Kasumi-1 (cell line): Measurements from ENCODE around the gene TMED4.
"Not testable (repeated sequence)": the region's sequence is repeated elsewhere in the genome, so short reads cannot be mapped to it uniquely, and the experiment has no call there.

ENCODE experiments used
- DNase-seq, 2 experiments: peaks; one replicate each; lab custom pipeline; 2025; lab: John Stamatoyannopoulos, UW

Gene TMED4

GRCh38 chr7:44568771-44569560 is 13.1 kb downstream of the TMED4 start:
- DNase-seq = no peak

DNA sequence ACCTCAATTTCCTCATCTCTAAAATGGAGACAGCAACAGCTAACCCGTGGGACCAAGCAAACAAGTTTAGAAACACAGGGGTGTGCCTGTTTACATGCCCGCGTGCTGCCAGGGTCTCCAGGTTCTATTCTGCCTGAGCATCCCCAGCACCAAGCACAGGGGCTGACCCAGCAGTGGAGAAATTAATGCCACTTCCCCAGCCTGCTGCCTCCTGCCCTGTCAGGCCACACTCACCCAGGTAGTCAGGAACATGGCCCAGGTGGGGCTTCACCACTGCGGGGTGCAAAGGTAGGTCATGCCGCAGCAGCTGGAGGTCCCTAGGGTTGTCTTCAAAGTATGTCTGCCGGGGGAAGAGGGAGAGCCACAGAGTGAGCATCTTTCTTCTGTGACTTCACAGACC is 14.1 kb downstream of the TMED4 start:
- DNase-seq = no peak

DNA sequence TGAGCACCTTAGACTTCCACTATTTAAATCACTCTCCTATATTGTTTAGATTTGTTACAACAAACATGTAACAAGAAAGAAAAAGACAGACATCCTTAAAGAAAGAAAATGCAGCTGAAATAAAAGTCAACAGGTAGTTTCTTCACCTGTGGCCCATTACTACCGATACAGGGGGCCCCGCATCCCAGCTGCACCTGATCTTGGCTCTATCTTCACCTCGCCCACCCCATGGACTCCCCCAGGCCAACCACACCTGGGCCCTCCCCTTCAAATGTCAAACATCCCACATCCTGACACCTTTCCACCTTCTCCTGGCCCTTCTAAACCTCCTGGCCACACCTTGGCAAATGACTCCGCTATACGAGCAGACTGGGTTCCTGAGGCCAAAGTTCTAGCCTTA is 15.4 kb downstream of the TMED4 start:
- no peak for DNase-seq

DNA sequence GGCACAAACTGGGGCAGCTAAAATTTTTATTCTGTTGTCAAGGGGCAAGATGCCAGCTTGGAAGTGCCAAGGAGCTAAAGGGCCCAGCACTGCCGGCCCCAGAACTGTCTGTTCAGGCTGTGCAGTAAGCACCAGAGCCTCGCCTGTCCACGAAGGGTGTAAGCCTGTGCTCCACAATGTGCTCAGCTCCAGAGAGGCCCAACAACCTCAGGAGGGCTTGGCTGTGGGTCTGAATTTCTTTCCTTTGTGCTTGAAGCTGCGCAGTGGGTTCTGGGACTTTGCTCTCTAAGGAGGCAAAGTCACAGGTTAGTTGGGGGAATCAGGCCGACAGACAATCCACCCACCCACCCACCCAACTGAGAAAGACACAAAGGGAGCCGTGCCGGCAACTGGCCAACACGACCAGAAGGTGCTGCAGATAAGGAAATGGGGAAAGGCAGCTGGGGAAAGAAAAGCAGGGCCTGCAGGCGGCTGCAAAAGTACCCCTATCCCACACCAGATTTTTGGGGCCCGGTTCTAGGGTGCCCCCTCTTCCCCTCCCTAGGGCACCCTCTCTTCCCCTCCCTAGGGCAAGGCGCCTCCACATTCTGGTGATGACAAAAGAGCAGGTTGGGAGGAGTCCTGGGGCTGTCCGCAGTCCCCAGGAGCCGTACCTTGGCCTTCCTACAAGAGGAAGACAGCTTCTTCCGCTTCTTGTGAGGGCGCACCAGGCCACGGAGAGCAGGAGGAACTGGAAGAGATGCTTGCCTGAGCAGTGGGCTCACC is 16.1 kb downstream of the TMED4 start:
- peak in 1 of 2 experiments; percentile 27 for DNase-seq

DNA sequence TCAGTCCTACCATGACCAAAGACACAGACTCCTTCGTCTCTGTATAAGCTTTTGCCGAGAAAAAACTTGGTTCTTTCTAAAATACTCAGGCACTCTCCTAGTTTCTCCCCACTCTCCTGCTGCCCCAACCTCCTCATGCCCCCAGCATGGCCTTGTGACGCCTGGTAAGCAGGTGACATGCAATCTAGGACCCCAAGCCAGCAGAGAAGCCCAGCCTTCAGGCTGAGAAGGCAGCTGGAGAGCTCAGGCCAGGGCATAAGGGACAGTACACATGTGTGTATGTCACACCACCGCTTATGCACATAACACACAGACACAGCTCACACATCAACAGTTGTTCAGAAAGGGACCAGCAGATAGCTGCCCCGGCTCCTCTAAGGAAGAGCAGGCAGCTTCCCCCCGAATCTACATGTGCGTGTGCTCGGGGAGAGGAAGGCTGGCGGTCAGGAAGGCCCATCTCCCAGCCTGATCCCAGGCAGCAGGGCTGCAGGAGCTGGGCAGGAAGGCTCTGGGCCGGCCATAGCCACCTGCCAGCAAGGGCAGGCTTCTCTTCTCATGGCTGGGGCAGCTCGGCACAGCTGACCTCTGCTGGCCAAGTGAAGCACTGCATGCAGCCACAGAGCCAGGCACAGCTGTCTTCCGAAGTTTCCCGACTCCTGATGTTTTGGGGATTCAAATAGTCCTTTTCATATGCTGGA is 16.8 kb downstream of the TMED4 start:
- peak; percentile 72 to 75 for DNase-seq

DNA sequence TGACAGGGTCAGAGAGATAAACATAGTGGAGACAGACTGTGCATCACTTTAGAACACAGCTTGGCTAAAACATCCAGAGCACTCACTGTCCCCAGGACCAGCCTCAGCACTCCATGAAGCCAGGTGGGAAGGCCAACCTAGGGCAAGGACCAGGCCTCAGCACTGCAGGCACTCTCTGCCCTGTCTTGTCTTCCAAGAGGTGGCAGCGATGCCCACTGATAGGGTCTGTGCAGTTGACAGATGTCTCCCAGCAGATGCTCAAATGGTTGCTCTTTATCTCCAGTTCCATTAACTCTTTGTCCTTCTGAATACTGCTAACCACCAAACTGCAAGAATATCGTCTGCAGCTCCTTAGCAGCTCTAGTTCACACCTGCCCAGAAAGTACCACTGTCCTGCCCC is 17.4 kb downstream of the TMED4 start:
- DNase-seq = no peak

DNA sequence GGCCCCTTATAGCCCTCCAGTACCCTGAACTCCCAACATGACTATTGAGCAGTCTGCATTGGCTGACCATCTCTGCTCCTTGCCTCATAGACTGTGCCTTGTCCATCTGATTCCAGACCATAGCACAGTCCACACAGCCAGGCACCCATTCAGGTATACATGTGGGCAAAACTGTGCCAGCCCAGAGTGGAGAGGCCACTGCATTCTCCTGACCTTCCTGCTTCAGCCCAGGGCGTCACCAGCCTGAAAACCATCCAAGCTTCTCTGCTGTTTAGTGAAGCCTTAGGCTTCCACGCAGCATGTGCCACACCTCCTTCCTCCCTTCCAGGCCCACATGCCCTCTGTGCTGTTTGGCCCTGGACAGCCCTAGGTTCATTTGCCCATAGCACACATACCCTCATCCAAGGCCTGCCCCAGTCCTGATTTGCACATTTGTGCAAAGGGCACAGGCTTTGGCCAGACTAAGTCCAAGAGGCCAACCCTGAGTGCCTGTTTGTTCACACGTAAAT is 18.8 kb downstream of the TMED4 start:
- DNase-seq = no peak

- not testable (repeated sequence) for DNase-seq
Observed at GRCh38 chr7:44562622-44562962, 19.4 kb downstream of the TMED4 start.

DNA sequence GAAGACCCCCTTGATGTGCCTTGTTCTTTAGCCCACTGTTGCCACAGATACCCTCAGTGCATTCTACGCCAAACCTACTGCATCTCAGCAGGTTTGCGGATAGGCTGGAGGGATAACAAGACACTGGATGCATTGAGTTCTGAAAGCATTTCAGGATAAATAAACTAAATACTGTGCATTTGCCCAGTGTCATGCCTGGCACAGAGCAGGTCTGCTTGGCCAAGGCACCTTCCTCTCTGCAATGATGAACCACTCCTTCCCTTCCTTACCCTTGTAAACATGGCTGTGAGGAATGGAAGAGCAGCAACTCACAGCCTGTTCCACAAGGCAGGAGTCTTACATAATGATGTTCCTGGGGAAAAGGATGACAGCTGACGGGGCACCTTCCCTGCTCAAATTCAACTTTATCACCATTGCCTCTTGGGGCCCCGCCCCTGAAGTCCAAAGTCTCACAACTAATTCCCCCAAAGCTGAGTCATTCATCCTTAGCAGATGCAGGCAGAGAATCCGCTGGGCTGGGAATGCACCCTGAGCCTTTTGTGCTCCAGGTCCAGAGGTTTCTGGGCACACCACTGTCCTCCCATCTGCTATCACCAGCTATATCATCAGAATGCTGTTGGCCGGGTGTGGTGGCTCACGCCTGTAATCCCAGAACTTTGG is 19.9 kb downstream of the TMED4 start:
- DNase-seq = no peak

DNA sequence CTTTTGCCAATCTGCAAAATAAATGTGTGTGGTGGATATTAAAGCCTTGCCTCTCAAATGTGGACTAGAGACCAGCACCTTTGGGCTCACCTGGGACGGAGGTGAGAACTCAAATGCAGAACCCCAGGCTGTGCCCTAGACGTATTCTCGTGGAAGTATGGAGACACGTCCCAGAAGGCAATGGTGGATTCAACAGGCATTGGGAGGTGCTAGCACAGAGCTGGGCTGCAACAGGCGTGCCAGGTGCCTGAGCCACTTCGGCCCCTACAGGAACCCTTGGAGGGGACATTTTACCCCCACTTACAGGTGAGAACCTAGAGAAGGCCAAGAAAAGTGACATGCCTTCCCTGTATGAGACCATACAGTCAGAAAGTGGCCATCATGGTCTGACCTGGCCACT is 20.6 kb downstream of the TMED4 start:
- no peak for DNase-seq

GRCh38 chr7:44559485-44559884 is 22.5 kb downstream of the TMED4 start:
- no peak for DNase-seq

DNA sequence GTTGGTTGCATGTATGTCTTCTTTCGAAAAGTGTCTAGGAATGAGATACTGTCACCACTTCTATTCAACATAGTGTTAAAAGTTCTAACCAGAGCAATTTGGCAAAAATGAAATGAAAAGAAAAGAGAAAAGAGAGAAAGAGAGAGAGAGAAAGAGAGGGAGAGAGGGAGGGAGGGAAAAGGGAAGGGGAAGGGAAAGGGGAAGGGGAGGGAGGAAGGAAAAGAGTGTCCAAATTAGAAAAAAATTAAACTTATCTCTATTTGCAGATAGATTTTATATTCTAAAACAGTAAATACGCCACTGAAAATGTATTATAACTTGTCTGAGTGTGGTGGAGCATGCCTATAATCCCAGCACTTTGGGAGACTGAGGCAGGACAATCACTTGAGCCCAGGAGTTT is 24.5 kb downstream of the TMED4 start:
- DNase-seq = no peak

DNA sequence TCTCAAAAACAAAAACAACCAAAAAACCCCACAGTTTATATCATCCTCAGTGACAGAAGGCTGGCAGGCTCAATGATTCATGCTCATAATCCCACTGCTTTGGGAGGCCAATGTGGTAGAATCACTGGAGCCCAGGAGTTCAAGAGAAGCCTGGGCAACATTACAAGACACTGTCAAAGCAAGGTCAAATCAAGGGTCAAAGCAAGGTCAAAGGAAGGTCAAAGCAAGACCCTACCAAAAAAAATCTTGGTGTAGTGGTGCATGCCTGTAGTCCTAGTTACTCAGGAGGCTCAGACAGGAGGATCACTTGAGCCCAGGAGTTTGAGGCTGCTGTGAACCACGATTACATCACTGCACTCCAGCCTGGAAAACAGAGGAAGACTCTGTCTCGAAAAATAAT is 26.7 kb downstream of the TMED4 start:
- no peak for DNase-seq

DNA sequence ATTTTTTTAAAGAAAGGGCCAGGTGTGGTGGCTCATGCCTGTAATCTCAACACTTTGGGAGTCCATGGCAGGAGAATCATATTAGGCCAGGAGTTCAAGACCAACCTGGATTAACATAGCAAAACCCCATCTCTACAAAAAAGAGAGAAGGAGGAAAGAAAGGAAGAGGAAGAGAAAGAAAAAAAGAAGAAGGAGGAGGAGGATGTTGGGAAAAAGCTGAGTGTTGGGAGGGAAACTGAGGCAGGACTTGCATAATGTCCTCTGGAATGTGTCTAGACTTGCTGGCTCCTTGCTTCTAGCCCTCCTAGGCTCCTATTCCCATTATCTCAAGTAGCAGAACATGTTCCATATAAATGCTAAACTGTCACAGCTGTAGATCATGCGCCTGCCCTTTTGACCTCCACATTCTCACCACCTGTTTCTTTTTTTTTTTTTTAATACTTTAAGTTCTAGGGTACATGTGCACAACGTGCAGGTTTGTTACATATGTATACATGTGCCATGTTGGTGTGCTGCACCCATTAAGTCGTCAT is 29.5 kb downstream of the TMED4 start:
- DNase-seq = not testable (repeated sequence)

- DNase-seq = no peak
Observed at GRCh38 chr7:44549457-44549856, 32.6 kb downstream of the TMED4 start.

DNA sequence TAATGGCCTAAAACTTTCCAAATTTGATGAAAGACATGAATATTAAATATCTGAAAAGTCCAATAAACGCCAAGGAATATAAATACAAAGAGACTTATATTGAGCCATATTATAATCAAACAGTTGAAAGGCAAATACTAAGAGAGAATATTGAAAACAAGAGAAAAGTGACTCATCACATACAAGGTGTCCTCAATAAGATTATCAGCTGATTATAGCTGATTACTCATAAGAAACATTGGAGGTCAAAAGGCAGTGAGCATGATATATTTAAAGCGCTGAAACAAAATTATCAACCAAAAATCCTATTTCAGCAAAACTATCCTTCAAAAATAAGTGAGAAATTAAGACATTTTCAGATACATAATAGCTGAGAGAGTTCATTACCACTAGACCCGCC is 33.1 kb downstream of the TMED4 start:
- DNase-seq = no peak

- no peak for DNase-seq
Observed at GRCh38 chr7:44547536-44548231, 34.3 kb downstream of the TMED4 start.

DNA sequence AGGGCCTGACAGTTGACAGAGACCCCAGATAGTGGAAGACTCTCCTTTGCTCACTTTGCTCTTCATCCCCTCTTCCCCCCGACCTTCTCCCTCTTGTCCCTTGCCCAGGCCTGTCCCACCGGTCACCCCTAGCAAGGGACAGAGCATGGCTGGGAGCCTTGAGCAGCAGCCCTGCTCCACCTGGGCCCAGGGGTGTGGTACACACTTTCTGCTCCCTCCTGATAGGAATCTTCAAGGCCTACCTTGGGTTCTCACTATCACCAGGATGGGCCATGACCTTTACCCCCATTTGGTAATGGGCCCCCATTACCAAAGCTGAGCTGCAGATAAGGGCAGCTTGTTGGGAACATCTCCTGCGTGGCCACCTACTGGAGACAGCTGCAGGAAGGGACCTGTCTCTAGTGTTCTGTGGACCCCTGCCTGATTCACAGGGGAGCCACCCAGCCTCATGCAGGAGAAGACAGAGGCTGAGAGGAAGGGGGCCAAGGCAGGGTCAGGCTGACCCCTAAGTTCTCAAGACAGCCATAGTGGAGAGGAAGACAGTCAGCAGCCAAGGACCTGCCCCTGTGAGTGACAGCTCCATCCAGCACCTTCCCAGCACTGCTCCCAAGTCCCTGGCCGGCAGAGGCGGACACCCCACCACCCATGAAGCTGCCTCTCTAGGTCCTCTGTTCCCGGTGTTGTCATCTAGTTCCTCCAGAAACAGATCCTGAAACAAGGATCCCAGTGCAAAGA is 40.0 kb downstream of the TMED4 start:
- no peak for DNase-seq

- DNase-seq = no peak
Observed at GRCh38 chr7:44541028-44541869, 40.8 kb downstream of the TMED4 start, which contains the start of gene NPC1L1. NPC1L1 (minus strand) TSS chr7:44541330; CDS start chr7:44541259, 71 bp downstream.
